ENCODE results near the gene C1orf87. TPM values are rescaled to one million over a fixed set of nuclear protein-coding genes. Genes with fewer than 3 reads are reported as not detected.

C1orf87 gene
- total RNA-seq, 2 donors from 2014 or later = 1.5 to 3.5 TPM

DNA sequence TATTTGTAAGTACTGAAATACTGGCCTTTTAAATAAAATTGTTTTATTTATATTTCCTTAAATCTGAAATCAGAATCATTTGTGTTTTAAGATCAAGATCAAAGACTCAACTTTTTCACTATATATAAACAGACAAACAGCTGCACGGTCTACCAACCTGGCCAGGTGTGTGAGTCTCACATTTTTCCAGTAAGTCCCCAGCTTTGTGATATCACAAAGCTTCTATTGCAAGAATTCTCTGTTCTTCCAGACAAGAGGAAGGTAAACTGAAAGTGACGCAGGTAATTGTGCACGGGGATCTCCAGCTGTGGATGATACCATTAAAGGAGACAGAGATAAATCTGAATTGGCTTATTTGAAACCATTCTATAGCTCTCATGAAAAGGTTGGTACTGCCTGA is 105.8 kb downstream of the C1orf87 start:
- ATAC-seq (ENCODE audit: insufficient number of reproducible peaks, low FRiP score, low read depth) = no peak
- Histone ChIP-seq H3K4me3 (no peak overlapping the region), H3K27ac (no peak overlapping the region), H3K27me3 (replicated peaks; ENCODE audit: insufficient read depth) (no peaks in the 10 kb centered on the region), H3K36me3 (no peaks in the 10 kb centered on the region), H3K4me1 (ENCODE audit: control insufficient read depth in 1 of 2, low read depth in 2 of 2) (peaks cover 5 to 7% of the 10 kb centered on the region in 2 donors), H3K9me3 (no peaks in the 10 kb centered on the region)
- no peak for TF ChIP-seq CTCF (IDR thresholded peaks at IDR 0.05)
- no peak for DNase-seq (ENCODE audit: low spot score)

- DNase-seq (ENCODE audit: low spot score) (no peak), ATAC-seq (ENCODE audit: insufficient number of reproducible peaks, low FRiP score, low read depth) (no peak)
- no peaks in the 10 kb centered on the region for H3K9me3 ChIP-seq
- no peaks in the 10 kb centered on the region for H3K36me3 ChIP-seq
- H3K27ac ChIP-seq = no peak overlapping the region
- TF ChIP-seq CTCF (IDR thresholded peaks at IDR 0.05) = no peak
- no peaks in the 10 kb centered on the region for H3K27me3 ChIP-seq (replicated peaks; ENCODE audit: insufficient read depth)
- peaks cover 5 to 7% of the 10 kb centered on the region in 2 donors for H3K4me1 ChIP-seq (ENCODE audit: control insufficient read depth in 1 of 2, low read depth in 2 of 2)
- H3K4me3 ChIP-seq = no peak overlapping the region
Measured at GRCh38 chr1:59967141-59967697, 106.4 kb downstream of the C1orf87 start.

- H3K4me1 ChIP-seq (ENCODE audit: control insufficient read depth in 1 of 2, low read depth in 2 of 2) = no peaks in the 10 kb centered on the region
- no peak for DNase-seq (ENCODE audit: low spot score)
- no peak overlapping the region for H3K4me3 ChIP-seq
- H3K9me3 ChIP-seq = no peaks in the 10 kb centered on the region
- no peaks in the 10 kb centered on the region for H3K36me3 ChIP-seq
- no peak for TF ChIP-seq CTCF (IDR thresholded peaks at IDR 0.05)
- H3K27ac ChIP-seq = no peak overlapping the region
- H3K27me3 ChIP-seq (replicated peaks; ENCODE audit: insufficient read depth) = no peaks in the 10 kb centered on the region
- no peak for ATAC-seq (ENCODE audit: insufficient number of reproducible peaks, low FRiP score, low read depth)
Measured at GRCh38 chr1:59952065-59952464, 121.5 kb downstream of the C1orf87 start.

DNA sequence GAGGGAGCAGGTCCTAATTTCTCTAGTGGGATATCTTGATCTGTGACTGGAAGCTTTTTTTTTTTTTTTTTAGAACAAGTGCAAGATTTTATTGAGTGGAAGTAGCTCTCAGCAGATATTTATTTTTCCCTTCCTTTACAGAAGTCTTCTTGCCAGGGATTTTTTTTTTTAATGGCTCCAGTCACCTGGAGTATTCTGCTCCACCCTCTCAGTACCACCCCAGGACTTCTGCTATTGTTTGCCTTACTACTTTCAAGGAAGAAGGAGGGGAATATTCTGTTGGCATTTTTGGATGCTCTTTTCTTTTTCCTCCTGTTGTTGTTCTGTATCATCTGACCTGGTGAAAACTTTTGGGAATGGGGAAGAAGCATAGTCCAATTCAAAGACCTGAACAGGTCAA is 123.9 kb downstream of the C1orf87 start:
- Histone ChIP-seq H3K4me3 (no peak overlapping the region), H3K27me3 (replicated peaks; ENCODE audit: insufficient read depth) (no peaks in the 10 kb centered on the region), H3K27ac (no peak overlapping the region), H3K4me1 (ENCODE audit: control insufficient read depth in 1 of 2, low read depth in 2 of 2) (no peaks in the 10 kb centered on the region), H3K9me3 (no peaks in the 10 kb centered on the region), H3K36me3 (no peaks in the 10 kb centered on the region)
- TF ChIP-seq CTCF (IDR thresholded peaks at IDR 0.05) = no peak
- ATAC-seq (ENCODE audit: insufficient number of reproducible peaks, low FRiP score, low read depth) (no peak), DNase-seq (ENCODE audit: low spot score) (no peak)

GRCh38 chr1:59948990-59949389 is 124.6 kb downstream of the C1orf87 start:
- no peaks in the 10 kb centered on the region for H3K36me3 ChIP-seq
- no peaks in the 10 kb centered on the region for H3K4me1 ChIP-seq (ENCODE audit: control insufficient read depth in 1 of 2, low read depth in 2 of 2)
- no peaks in the 10 kb centered on the region for H3K9me3 ChIP-seq
- ATAC-seq (ENCODE audit: insufficient number of reproducible peaks, low FRiP score, low read depth) (no peak), DNase-seq (ENCODE audit: low spot score) (no peak)
- H3K27ac ChIP-seq = no peak overlapping the region
- TF ChIP-seq CTCF (IDR thresholded peaks at IDR 0.05) = no peak
- no peaks in the 10 kb centered on the region for H3K27me3 ChIP-seq (replicated peaks; ENCODE audit: insufficient read depth)
- H3K4me3 ChIP-seq = no peak overlapping the region

Measured in thoracic aorta (tissue), 2 donors.